HS-5 (cell line): ENCODE measurements around the gene KDM3B.

Experiments
- DNase-seq: peaks from one replicate; pipeline ENCODE4 v3.0.0-alpha.2; 2012; ENCODE audit warnings: low read depth

Gene KDM3B

DNA sequence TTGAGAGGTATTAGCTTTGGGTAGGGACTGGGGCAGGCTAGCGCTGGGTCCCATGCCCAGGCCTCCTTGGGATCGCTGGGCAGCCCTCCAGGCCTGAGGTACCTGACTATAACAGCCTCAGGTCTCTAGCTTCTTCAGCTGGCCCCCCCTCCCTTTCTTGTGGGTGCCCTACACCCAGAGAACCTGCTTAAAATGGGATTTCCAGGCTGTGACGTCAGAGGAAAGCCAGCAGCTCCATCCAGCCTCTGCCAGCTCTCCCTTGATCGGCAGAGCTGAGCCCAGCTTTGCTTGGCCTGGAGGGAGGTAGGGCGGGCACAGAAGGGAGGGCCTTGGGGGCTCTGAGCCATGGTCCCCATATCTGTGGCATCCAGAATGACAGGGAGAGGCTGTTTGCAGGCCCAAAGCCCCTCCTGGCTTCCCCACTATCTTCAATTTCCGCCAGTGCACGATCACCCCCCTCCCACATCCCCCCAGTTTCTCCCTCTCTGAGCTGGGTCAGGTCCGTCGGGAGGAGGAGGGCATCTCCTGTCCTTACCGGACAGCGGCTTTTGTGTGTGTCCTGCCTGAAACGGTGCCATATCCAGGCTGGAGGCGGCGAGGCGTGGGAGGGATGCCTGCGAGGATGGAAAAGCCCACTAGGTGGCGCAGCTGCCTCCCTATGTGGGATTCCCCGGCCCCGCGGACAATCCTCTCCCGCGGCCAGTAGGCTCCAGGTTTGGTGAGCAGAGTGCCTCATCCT, 97.2 kb downstream of the KDM3B start:
- DNase-seq: peak; percentile 36

DNA sequence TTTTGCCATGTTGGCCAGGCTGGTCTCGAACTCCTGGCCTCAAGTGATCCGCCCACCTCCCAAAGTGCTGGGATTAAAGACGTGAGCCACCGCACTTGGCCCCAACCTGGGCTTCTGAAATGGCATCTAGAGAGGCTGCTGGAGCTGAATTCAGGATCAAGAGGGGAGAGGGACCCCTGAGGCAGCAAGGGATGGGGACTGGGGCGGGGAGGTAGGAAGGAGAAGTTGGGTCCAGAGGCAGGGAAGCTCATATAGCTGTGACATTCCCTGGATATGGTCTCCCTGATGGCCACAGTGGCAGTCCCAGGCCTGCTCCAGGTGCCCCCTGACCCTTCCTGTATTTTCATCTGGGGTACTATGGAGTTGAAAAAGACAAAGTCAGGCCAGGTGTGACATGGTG, 98.5 kb downstream of the KDM3B start:
- no peak for DNase-seq

DNA sequence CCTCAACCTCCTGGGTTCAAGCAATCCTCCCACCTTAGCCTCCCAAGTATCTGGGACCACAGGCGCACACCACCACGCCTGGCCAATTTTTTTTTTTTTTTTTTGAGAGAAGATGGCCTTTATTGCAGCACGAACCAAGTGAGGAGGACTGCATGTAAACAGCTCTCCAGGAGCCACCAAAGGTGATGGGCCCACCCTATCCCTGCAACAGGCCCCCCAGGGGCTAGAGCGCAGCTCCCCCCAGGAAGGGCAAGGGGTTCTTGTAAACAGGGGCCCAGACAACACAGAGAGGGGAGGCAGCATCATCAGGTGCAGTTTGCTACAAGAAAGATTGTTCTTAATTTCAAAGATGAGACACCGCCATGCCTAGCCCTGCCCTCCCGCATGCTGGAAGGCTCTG, 100.2 kb downstream of the KDM3B start:
- no peak for DNase-seq

DNA sequence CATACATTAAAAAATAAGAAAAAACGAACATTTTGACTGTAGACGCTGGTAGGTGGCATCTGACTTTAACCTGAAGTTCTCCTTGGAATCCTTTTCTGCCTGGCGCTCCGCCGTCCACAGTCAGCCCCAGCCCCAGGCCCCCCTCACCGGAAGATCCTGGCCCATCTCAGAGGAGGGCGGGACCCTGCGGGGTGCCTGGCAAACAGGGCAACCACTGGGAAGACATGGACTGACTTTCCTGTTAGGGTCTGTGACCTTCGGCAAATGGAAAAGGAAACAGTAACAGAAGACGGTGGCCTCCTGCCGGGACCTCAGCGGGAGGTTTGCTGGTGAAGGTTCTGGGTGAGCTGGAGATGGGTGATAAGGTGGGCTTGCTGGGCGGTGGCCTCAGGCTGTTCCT, 101.1 kb downstream of the KDM3B start:
- DNase-seq: no peak

DNA sequence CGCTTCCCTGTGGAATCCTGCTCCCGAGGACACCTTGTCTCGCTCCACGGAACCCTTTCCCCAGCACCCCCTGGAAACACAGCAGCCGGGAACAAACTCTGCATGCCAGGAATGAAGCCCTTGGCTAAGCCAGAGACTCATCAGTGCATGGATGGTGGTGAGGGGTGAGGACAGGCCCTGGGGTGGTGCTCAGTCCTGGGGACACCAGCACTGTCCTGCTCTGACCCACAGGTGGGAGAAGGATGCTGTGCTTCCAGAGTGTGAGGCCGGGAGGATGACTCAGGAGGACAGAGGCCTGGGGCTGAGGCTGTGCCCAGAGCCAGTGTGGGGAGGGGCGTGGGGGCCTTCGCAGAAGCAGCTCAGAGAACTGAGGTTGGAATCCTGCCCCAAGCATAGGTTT, 101.6 kb downstream of the KDM3B start:
- DNase-seq: no peak

DNA sequence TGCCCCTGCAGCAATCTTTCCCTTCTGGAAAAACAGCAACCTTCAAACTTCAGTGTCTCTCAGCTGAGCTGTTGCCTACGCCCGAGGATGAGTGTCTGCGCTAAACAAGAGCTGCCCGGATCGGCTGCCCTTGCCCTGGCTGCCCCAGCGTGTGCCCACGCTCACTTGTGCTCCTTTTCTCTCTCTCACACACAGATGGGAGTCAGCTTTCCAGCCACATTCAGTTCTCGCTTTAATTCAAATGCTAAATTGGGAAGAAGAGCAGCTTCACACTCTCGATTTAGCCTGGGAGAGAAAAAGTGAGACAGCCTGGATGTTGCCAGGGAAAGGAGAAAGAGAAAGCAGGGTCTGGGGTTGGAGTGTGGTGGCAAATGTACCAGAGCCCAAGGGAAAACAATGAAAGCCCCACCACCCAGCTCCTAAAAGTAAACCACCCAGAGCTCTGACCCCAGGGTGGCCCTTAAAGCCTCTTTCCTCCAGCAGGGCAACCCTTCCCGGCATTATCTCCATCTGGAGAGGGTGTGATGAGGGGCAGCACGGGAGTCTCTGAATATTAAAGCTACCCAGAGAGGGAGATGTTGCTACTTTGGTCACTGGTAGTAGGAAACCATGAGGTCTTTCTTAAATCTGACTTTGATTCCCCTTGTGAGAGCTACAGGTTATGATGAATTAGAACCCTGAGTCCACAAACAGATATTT, 102.9 kb downstream of the KDM3B start:
- DNase-seq: no peak

DNA sequence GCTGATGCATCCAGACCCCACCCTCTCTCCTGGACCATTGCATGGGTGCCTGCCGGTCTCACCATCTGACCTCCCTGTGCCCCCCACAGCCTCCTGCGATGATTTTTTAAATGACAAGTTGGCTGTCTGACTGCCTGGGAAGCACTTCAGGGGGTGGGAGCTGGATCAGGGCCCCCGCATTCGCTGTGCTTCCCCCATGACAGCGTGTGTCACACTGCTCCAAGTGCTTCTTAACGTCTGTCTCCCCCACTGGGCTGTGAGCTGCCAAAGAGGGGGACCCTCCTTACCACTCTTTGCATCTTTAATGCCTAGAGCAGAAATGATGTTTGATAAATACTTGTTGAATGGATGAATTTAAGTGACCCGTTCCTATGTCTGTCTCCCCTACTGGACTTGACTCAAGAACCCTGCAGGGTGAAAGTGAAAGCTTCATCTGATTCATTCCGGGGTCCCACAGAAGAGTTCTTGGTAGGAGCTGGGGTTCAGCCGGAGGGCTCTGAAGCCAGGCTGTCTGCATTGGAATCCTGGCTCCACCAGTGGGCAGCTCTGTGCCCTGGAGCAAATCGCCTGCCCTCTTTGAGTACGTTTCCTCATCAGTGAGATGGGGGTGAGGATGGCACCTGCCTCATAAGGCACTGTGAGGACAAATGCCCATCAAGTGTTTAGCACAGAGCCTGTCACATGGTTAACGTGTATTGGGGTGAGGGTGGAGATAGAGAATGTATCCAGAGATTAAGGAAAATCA, 105.2 kb downstream of the KDM3B start:
- no peak for DNase-seq

DNA sequence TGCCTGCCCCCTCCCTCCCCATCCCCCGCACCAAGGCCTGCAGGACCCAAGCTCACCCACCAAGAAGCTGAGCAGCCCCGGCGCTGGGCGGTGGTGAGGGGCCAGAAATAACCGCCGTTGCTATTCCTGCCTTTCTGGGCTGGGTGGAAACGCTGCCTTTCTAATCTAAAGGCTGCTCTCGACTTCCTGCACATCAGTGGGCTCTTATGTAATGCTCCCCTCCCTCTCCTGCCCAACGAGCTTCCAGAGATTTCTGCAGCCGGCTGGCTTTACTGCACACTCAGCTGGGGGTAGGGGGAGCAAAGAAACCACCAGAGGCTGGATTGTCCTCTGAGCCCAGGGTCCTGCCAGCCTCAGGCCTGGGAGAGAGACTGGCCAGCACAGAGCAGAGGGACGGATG, 105.9 kb downstream of the KDM3B start:
- no peak for DNase-seq

DNA sequence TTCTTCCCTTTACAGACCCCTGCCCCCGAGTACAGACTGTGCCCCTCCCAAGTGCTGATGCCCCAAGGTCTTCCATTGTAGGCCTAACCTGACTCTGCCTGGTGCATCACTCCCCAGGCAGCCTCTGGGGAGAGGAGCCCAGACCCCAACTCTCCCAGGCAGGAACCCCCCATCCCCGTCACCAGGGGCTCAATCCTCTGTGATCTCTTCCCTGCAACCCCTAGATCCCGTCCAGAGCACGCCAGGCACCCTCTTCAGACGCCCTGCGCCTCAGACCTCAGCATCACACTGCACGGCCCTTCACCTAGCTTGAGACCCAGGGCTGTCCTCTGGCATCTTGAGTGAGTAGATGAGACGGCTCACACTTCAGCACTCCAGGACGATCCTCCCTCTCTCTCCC, 106.4 kb downstream of the KDM3B start:
- DNase-seq: no peak

DNA sequence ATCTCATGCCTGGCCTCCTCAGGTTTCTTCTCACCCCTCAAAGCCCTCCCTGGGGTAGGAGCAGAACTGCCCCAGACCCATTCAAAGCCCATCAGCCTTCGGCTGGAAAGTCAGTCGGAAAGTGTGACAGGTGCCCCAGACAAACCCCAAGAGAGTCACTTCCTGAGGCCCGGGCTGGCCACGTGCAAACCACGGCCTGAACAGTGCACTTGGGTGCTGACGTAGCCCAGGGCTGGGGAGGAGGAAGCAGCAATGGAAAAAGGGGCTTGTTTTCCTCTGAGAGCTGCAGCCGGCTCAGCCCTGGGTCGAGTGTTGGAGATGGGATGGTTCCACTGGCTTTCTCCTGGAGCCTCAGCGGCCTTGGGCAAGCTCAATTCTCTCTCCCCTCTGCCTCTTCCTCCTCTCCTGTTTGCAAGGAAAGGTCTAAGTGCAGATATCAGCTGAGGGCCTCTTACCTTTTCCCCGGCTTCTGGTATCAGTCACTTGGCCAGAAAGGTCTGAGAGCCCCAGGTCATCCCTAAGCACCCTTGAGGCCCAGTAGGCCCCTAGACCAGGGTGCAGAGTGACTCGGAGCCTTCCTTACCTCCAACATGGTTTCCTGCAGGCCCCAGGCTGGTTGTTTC, 106.9 kb downstream of the KDM3B start:
- DNase-seq: no peak

DNA sequence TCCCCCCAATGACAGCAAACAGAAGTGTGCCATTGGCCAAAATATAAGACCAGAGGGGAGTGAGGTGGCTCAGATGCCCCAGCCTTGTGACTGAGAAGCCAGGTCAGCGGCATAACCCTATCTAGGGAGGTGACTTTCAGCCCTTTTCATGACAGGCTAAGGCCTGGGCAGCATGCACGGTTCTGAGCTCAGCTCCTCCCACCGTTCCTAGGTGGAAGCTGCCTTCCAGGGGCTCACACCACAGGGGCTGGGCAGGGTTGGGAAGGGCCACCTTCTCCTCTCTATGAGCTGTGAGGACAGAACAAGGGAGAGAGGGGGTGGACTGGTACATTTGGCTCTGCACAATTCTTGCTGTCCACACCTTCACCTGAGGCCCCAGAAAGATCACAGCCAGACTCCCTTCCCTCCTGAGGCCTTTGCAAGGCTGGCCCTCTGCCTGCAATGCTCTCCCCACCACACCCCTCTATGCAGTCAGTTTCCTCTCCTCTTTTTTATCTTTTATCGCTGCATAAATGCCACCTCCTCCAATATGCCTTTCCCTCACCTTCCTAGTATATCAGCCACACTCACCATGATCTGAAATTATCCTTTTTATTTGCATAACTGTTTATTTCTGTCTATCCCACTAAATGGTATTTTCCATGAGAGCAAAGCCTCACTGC, 107.7 kb downstream of the KDM3B start:
- no peak for DNase-seq

DNA sequence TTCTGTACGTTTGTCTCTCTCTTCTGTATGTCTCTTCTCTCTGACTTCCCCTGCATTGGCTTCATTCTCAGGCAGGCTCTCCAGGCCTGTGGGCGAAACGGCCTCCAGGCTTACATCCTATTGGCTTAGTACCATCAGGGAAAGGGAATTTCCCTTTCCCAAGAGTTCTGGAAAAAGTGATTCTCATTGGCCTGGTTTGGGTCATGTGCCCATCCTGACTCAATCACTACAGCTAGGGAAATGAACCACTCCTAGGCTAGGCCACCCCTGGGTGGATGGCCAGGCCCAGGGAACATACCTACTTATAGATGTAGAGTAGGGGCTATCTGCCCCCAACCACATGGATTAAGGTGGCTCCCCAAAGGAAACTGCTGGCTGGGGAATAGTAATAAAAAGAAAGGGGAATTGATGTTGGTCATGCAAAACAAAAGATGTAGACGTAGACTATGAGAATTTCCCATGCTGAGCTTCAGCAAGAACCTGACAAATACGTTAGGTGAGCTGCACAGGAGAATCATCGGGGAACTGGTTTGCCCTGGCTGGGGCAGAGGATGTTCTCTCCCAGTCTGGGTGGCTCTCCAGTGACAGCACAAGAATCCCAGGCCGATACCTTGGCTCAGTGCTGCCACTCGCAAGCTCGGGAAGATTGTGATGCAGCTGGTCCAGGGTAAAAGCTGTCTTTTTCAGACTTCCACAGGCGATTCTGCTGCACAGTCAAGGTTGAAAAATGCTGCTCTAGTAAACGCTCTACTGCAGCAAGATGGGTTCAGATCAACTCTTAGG, 109.0 kb downstream of the KDM3B start:
- peak; percentile 46 for DNase-seq

DNA sequence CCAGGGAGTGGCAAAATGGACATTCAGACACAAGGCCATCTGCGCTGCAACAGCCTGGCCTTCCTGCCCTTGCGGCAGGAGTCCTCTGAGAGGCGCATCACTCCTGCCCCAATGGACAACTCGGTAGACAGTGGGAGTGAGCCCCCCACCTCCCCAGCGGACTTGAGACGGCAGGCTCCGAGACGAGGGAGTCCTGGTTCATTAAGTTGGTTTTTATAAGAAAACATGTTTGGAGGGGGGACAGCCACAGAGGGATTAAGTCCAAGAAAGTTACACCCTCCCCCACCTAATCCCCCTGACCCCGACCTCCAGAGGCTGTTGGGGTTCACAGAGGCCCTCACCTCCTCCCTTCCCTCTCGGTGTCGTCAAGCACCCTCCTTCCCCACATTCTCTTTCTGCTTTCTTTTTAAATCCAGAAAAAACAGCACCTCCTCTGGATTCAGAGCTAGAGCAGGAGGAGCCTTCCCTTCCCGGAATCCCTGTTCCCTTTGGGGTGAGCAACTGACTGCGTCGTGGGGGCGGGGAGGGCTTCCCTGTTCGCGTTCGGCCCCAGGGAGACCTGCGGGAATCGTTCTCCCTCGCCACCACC, 111.0 kb downstream of the KDM3B start:
- no peak for DNase-seq

DNA sequence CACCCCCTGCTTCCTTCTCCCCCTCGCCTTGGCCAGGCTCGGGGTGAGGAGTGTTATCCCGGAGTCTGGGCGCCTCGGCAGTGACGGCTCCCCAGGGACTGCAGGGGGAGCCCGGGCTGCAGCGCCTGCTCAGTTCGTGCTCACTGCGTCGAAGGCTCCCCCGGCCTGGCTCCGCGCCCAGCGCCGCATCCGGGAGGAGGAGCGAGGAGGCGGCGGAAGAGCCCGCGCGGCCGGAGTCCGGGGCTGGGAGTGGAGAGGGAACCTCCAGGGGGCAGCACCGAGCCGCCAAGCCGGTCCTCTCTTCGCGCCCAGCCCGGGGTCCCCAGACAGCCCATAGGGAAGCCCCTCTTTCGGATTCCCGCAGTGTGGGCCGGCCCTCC, 111.5 kb downstream of the KDM3B start:
- peak; percentile 76 for DNase-seq

DNA sequence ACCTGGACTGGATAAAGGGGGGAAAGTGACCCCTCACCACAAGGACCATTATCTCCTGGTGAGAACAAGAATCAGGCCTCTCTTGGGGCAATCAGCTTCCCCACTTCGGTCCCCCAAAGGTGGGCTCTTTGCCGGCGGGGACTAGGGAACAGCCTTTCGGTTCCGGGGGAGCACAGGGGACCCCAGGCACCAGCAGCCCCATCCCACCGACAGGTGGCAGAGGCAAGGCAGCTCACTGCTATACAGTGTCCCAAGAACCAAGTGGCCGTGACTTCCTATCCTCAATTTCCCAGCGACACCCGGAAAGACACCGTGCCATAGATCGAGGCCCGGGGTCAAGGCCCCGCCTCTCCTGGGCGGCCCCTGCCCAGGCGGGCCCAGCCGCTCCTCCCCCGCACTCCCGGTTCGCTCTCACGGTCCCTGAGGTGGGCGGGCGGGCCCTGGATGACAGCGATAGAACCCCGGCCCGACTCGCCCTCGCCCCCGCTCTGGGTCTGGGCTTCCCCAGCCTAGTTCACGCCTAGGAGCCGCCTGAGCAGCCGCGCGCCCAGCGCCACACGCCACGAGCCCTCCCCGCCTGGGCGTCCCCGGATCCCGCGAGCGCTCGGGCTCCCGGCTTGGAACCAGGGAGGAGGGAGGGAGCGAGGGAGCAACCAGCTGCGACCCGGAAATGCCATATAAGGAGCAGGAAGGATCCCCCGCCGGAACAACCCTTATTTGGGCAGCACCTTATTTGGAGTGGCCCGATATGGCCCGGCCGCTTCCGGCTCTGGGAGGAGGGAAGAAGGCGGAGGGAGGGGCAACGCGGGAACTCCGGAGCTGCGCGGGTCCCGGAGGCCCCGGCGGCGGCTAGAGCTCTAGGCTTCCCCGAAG, 112.1 kb downstream of the KDM3B start:
- peak; percentile 94 for DNase-seq

DNA sequence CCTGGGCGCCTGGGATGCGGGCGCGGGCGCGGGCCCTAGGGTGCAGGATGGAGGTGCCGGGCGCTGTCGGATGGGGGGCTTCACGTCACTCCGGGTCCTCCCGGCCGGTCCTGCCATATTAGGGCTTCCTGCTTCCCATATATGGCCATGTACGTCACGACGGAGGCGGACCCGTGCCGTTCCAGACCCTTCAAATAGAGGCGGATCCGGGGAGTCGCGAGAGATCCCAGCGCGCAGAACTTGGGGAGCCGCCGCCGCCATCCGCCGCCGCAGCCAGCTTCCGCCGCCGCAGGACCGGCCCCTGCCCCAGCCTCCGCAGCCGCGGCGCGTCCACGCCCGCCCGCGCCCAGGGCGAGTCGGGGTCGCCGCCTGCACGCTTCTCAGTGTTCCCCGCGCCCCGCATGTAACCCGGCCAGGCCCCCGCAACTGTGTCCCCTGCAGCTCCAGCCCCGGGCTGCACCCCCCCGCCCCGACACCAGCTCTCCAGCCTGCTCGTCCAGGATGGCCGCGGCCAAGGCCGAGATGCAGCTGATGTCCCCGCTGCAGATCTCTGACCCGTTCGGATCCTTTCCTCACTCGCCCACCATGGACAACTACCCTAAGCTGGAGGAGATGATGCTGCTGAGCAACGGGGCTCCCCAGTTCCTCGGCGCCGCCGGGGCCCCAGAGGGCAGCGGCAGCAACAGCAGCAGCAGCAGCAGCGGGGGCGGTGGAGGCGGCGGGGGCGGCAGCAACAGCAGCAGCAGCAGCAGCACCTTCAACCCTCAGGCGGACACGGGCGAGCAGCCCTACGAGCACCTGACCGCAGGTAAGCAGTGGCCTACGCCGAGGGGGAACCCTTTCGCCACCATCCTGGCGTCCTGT, 113.0 kb downstream of the KDM3B start, which contains the start of gene EGR1:
Gene EGR1 (plus strand): TSS at position 219 of the 864 bp plus-strand sequence. CDS start 283 bp downstream, at position 502.
- peak; percentile 76 for DNase-seq

DNA sequence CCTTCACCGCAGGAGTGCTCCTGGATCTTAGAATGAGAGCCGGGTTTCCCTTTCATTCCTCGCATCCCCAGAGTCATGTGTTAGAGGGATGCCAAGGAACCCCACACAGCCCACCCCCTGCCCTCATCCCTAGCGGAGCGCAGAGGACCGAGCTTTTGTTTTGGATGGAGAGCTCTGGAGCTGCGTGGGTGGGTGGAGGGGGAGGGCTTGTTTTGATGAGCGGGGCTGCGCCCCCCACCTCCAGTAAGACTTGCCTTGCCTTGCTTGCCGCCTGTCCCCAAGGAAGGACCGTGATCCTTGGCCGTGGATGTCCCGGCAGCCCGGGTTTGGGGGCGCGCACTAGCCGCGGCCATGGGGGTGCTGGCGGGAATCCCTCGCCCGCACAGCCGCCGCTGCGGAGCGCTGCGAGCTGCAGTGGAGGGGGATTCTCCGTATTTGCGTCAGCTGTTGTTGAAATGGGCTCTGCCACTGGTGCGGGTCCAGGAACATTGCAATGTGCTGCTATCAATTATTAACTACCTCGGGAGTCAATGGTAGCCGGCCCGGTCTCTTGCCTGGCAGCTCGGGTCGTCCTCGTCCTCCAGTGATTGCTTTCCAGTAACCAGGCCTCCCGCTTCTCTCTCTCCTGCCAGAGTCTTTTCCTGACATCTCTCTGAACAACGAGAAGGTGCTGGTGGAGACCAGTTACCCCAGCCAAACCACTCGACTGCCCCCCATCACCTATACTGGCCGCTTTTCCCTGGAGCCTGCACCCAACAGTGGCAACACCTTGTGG, 113.8 kb downstream of the KDM3B start:
- no peak for DNase-seq
